K562 (cell line): Measurements from ENCODE around the gene FGF21. TPM values are rescaled to one million over a fixed set of nuclear protein-coding genes. Genes with fewer than 3 reads are reported as not detected.
A peak's percentile ranks its signal among the peaks of the same experiment; 100 is the strongest.

Experiments
- CC2D1A ChIP-seq: fragments of 450-650 bp; IDR thresholded peaks from 2 replicates; pipeline ENCODE4 v1.6.1; 2017; ENCODE audit warnings: mild to moderate bottlenecking
- DPF2 ChIP-seq: fragments of 450-650 bp; IDR thresholded peaks from 2 replicates; pipeline ENCODE4 v1.6.1; 2016
- HDAC8 ChIP-seq: fragments of 450-650 bp; IDR thresholded peaks from 2 replicates; pipeline ENCODE4 v1.6.1; 2016; ENCODE audit warnings: mild to moderate bottlenecking, missing genetic modification characterization, moderate library complexity, missing compliant biosample characterization
- JUNB ChIP-seq: fragments of 450-650 bp; formaldehyde crosslinking; conservative IDR thresholded peaks from 2 replicates; pipeline ENCODE4 v1.4.0; 2020; ENCODE audit warnings: mild to moderate bottlenecking
- LEF1 ChIP-seq: fragments of 450-650 bp; IDR thresholded peaks from 2 replicates; pipeline ENCODE4 v1.6.1; 2016; ENCODE audit warnings: mild to moderate bottlenecking
- MAFK ChIP-seq: IDR thresholded peaks from 2 replicates; pipeline ENCODE4 v1.6.1; 2011; ENCODE audit warnings: low read length, improper control_type of control experiment
- MTA3 ChIP-seq: fragments of 450-650 bp; formaldehyde crosslinking; IDR thresholded peaks from 2 replicates; pipeline ENCODE4 v1.6.1; 2017; ENCODE audit warnings: mild to moderate bottlenecking, borderline replicate concordance
- NFIX ChIP-seq: fragments of 250-450 bp; sonication (Bioruptor Pico); IDR thresholded peaks from 2 replicates; pipeline ENCODE4 v1.4.0; 2020; ENCODE audit warnings: low read depth, mild to moderate bottlenecking, moderate library complexity
- NR2C1 ChIP-seq, 2 experiments: fragments of 450-650 bp; IDR thresholded peaks; 2 replicates each; pipeline ENCODE4 v1.6.1; 2017; ENCODE audit warnings: mild to moderate bottlenecking in 2 of 2, antibody characterized with exemption in 1 of 2, inconsistent platforms in 1 of 2, missing compliant biosample characterization in 1 of 2, missing genetic modification characterization in 1 of 2
- RBM15 ChIP-seq: fragments of 200-400 bp; formaldehyde crosslinking; IDR thresholded peaks from 2 replicates; pipeline ENCODE4 v1.6.1; 2018; ENCODE audit warnings: mild to moderate bottlenecking, low read length, moderate library complexity; ENCODE audit not compliant: insufficient read depth
- SMAD3 ChIP-seq: fragments of 450-650 bp; formaldehyde crosslinking; conservative IDR thresholded peaks from 2 replicates; pipeline ENCODE4 v1.4.0; 2020; ENCODE audit warnings: mild to moderate bottlenecking
- SMARCC2 ChIP-seq: fragments of 450-650 bp; IDR thresholded peaks from 2 replicates; pipeline ENCODE4 v1.6.1; 2017; ENCODE audit warnings: antibody characterized with exemption, moderate library complexity, mild to moderate bottlenecking, low read depth
- ZNF398 ChIP-seq: fragments of 250-450 bp; sonication (Bioruptor Pico); IDR thresholded peaks from 2 replicates; pipeline ENCODE4 v1.8.0; 2021; ENCODE audit warnings: moderate library complexity, mild to moderate bottlenecking, inconsistent platforms
- polyA plus RNA-seq, 8 experiments: library from polyadenylated mRNA; depleted of rRNA in 4 of 8; stranded (reverse) in 5 of 8; unstranded in 3 of 8; fragments of >200 nt; fragmentation: Nextera tagmentation in 2 of 8; fragmentation: Illumina TruSeq in 1 of 8; extraction: Ambion mirVana in 2 of 8; extraction: Trizol in 1 of 8; gene quantifications; 2 replicates each; pipeline versions ENCODE4 v1.2.1 to v1.2.3, GENCODE V29; 2011 to 2014; ENCODE audit warnings: inconsistent platforms in 1 of 8, missing spikeins in 1 of 8
- total RNA-seq, 7 experiments: library from RNA; depleted of rRNA in 6 of 7; stranded (reverse); fragments of >200 nt in 6 of 7; fragmentation: Illumina TruSeq in 2 of 7; extraction: Trizol in 2 of 7; gene quantifications; 2 replicates each; pipeline versions ENCODE4 v1.2.1 to v1.2.3, GENCODE V29; 2011 to 2021; ENCODE audit warnings: low replicate concordance in 1 of 7
- TF ChIP-seq, protein P1 (sequence below): fragments of 450-650 bp; IDR thresholded peaks from 2 replicates; pipeline ENCODE4 v1.6.1; 2014; ENCODE audit warnings: low read depth, mild to moderate bottlenecking, moderate library complexity, borderline replicate concordance
- TF ChIP-seq, protein P2 (sequence below), 2 experiments: fragments of 450-650 bp; formaldehyde crosslinking in 1 of 2; IDR thresholded peaks; 2 replicates each; pipeline versions ENCODE4 v1.4.0 to v1.6.1; 2014 to 2020; ENCODE audit warnings: mild to moderate bottlenecking in 2 of 2, borderline replicate concordance in 1 of 2, low read depth in 1 of 2

The FGF21 gene
- total and polyA plus RNA-seq, 9 of the 15 experiments (the other 6 are each of a cell fraction or from before 2014, with no cell fraction given) = 0.04 to 0.77 (median 0.09) TPM; not detected in 6

GRCh38 chr19:48784527-48784926 lies 29.2 kb downstream of the FGF21 start (continued):
- TF ChIP-seq JUNB (CRISPR knock-in tag) = no peak
- no peak for TF ChIP-seq ZNF398 (CRISPR knock-in tag)
- no peak for TF ChIP-seq RBM15
- TF ChIP-seq NR2C1 (IDR thresholded peaks at IDR 0.05) = peak; percentile 7; the same call in 1 of the 2 replicates
- TF ChIP-seq NR2C1 (tag; IDR thresholded peaks at IDR 0.05) = no peak
- TF ChIP-seq, protein P1, sequence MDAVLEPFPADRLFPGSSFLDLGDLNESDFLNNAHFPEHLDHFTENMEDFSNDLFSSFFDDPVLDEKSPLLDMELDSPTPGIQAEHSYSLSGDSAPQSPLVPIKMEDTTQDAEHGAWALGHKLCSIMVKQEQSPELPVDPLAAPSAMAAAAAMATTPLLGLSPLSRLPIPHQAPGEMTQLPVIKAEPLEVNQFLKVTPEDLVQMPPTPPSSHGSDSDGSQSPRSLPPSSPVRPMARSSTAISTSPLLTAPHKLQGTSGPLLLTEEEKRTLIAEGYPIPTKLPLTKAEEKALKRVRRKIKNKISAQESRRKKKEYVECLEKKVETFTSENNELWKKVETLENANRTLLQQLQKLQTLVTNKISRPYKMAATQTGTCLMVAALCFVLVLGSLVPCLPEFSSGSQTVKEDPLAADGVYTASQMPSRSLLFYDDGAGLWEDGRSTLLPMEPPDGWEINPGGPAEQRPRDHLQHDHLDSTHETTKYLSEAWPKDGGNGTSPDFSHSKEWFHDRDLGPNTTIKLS = no peak
- no peak for TF ChIP-seq MAFK
- no peak for TF ChIP-seq LEF1
- TF ChIP-seq DPF2 = 0 out of 2 replicates have a peak, but pooled peaks have one; percentile 18
- TF ChIP-seq SMARCC2 = no peak
- 0 out of 2 replicates have a peak, but pooled peaks have one; percentile 19 for TF ChIP-seq MTA3
- TF ChIP-seq SMAD3 = no peak
- TF ChIP-seq HDAC8 (tag) = no peak
- TF ChIP-seq, protein P2, sequence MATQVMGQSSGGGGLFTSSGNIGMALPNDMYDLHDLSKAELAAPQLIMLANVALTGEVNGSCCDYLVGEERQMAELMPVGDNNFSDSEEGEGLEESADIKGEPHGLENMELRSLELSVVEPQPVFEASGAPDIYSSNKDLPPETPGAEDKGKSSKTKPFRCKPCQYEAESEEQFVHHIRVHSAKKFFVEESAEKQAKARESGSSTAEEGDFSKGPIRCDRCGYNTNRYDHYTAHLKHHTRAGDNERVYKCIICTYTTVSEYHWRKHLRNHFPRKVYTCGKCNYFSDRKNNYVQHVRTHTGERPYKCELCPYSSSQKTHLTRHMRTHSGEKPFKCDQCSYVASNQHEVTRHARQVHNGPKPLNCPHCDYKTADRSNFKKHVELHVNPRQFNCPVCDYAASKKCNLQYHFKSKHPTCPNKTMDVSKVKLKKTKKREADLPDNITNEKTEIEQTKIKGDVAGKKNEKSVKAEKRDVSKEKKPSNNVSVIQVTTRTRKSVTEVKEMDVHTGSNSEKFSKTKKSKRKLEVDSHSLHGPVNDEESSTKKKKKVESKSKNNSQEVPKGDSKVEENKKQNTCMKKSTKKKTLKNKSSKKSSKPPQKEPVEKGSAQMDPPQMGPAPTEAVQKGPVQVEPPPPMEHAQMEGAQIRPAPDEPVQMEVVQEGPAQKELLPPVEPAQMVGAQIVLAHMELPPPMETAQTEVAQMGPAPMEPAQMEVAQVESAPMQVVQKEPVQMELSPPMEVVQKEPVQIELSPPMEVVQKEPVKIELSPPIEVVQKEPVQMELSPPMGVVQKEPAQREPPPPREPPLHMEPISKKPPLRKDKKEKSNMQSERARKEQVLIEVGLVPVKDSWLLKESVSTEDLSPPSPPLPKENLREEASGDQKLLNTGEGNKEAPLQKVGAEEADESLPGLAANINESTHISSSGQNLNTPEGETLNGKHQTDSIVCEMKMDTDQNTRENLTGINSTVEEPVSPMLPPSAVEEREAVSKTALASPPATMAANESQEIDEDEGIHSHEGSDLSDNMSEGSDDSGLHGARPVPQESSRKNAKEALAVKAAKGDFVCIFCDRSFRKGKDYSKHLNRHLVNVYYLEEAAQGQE (IDR thresholded peaks at IDR 0.05; ENCODE audit: borderline replicate concordance) = peak; percentile 96
- TF ChIP-seq, protein P2 (CRISPR knock-in tag; IDR thresholded peaks at IDR 0.05; ENCODE audit: low read depth) = no peak
- peak; percentile 89 for TF ChIP-seq CC2D1A
- no peak for TF ChIP-seq NFIX (CRISPR knock-in tag)
